Stimulated activated CD4-positive, alpha-beta T cell treated with anti-CD3 and anti-CD28 coated beads, Interleukin-15, amount 100 ng/mL, for 48 hours (primary cell): ENCODE data around the gene PHYHD1.

Source experiments
- DNase-seq, 2 donors: peaks; one replicate each; pipeline ENCODE4 v3.0.0-alpha.2; 2020; ENCODE audit warnings: low read depth in 2 of 2

PHYHD1 gene

DNA sequence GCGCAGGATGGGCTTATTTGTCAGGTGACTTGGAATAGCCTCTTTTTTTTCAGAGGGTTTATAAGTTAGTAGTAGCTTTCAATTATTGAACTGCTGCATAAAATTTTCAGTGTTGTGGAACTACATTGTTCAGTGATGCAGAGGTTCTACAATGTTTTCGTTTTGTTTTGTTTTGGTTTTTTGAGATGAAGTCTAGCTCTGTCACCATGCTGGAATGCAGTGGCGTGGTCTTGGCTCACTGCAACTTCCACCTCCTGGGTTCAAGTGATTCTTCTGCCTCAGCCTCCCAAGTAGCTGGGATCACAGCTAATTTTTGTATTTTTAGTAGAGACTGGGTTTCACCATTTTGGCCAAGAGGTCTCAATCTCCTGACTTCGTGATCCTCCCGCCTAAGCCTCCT, 48.7 kb downstream of the PHYHD1 start:
- DNase-seq: no peak

DNA sequence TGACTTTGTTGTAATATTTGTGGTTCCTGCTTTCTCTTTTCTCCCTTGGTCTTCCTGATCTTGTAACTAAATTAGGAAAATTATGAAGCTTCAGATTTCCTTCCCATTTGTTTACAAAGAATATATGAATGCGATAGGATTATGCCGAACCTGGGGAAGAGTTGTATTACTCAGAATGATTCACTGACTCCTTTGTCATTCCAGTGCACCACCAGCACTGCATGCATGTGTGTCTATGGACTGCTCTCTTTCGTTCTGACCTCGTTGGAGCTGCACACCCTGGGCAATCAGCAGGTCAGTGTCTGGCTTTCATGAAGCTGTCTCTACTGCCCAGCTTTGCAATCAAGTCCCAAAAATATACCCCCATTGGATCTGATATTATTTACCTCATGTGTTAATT, 52.2 kb downstream of the PHYHD1 start:
- DNase-seq: no peak

DNA sequence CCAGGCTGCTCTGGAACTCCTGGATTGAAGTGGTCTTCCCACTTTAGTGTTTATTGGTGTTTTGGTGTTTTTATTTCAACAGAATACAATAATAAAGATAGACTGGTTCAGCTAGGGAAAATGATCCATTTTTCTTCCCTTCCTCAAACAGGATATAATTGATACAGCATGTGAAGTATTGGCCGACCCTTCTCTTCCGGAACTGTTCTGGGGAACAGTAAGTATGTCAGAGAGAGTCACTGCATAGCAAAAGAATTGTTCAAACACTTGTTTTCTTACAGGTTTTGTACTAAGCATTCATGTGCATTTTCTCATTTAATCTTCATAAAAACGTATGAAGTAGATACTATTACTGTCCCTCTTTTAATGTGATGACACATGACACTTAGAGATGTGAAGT, 58.3 kb downstream of the PHYHD1 start:
- DNase-seq: no peak

DNA sequence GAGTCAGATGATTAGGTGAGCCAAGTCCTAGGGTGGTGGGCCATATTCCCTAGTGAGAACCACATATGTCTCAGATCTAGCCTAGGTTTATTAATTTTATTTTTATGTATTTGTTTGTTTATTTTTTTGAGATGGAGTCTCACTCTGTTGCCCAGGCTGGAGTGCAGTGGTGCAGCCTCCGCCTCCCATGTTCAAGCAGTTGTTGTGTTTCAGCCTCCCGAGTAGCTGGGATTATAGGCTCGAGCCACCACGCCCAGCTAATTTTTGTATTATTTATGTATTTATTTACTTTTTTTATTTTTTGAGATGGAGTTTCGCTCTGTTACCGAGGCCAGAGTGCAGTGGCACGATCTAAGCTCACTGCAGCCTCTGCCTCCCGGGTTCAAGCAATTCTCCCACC, 62.8 kb downstream of the PHYHD1 start:
- DNase-seq: no peak

DNA sequence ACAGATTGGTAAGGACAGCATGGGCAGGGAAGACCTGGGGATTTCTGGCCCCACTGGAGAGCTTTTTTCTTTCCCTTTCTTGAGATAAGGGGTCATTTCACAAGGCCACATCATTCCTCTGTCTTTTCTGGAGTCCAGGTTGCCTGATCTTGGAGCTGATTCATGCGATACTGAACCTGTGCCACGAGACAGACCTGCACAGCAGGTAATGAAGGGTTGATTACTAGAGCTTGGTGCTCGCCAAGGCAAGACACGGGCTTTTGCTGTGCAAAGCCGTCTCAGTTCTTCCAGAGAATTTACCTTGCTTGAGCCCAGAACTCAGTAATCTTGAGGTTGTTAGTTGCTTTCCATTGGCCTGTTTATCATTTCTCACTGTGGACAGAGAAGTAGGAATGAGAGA, 65.9 kb downstream of the PHYHD1 start:
- no peak for DNase-seq

DNA sequence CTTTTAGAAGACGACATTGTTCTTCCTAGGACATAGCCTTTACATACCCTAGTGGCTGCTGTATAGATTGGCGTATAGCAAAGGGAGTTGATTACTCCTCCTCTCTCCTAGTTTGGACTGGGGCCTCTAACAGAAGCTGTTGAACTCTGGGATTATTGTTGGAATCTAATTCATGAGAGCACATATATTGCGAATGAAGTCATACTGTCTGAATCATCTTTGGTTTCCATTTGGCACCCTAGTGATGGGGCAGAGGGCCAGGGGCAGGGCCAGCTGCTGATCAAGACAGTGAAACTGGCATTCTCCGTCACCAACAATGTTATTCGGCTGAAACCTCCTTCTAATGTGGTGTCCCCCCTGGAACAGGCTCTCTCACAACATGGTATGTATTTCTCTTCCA, 67.0 kb downstream of the PHYHD1 start:
- DNase-seq: no peak
